HepG2 (cell line): ENCODE measurements around the gene FAM171A2. TPM values are rescaled to one million over a fixed set of nuclear protein-coding genes. Genes with fewer than 3 reads are reported as not detected.
A peak's percentile ranks its signal among the peaks of the same experiment; 100 is the strongest.

Experiments used
- AGO2 ChIP-seq: fragments of 200-400 bp; formaldehyde crosslinking; optimal IDR thresholded peaks from 2 replicates; pipeline ENCODE3; 2017; ENCODE audit warnings: mild to moderate bottlenecking, low read depth, low read length, moderate library complexity
- CENPT ChIP-seq: sonication (generic); formaldehyde crosslinking; IDR thresholded peaks from 2 replicates; pipeline ENCODE4 v1.8.0; 2022; ENCODE audit warnings: low read depth, mild to moderate bottlenecking, moderate library complexity, missing genetic modification reagents
- FOSL2 ChIP-seq: sonication (generic); formaldehyde crosslinking; IDR thresholded peaks from 2 replicates; pipeline ENCODE4 v1.4.0; 2020; ENCODE audit warnings: missing genetic modification reagents
- FUBP1 ChIP-seq: sonication (generic); formaldehyde crosslinking; IDR thresholded peaks from 2 replicates; pipeline ENCODE4 v1.5.1; 2020; ENCODE audit warnings: missing genetic modification reagents, mild to moderate bottlenecking, borderline replicate concordance
- HNF1B ChIP-seq: sonication (generic); formaldehyde crosslinking; IDR thresholded peaks from 2 replicates; pipeline ENCODE4 v1.5.1; 2020; ENCODE audit warnings: mild to moderate bottlenecking, moderate library complexity, missing genetic modification reagents
- KLF12 ChIP-seq: sonication (generic); formaldehyde crosslinking; IDR thresholded peaks from 2 replicates; pipeline ENCODE4 v1.4.0; 2020; ENCODE audit warnings: missing genetic modification reagents, borderline replicate concordance
- KMT2A ChIP-seq: sonication (generic); formaldehyde crosslinking; IDR thresholded peaks from 2 replicates; pipeline ENCODE4 v1.4.0; 2020; ENCODE audit warnings: missing genetic modification reagents
- NR0B2 ChIP-seq: sonication (generic); formaldehyde crosslinking; IDR thresholded peaks from 2 replicates; pipeline ENCODE4 v1.4.0; 2020; ENCODE audit warnings: mild to moderate bottlenecking, missing genetic modification reagents
- PCBP2 ChIP-seq: fragments of 200-400 bp; formaldehyde crosslinking; optimal IDR thresholded peaks from 2 replicates; pipeline ENCODE3; 2018; ENCODE audit warnings: low read length, low read depth; ENCODE audit not compliant: poor library complexity, severe bottlenecking
- SAFB2 ChIP-seq: sonication (generic); formaldehyde crosslinking; IDR thresholded peaks from 2 replicates; pipeline ENCODE4 v1.5.1; 2020; ENCODE audit warnings: missing genetic modification reagents, low read depth, mild to moderate bottlenecking, borderline replicate concordance
- SOX13 ChIP-seq, 3 experiments: fragments of 450-650 bp in 1 of 3; sonication (generic) in 1 of 3; formaldehyde crosslinking in 1 of 3; IDR thresholded peaks in 2 of 3; conservative IDR thresholded peaks in 1 of 3; 2 replicates each; pipeline versions ENCODE4 v1.5.0 to v1.6.1; 2016 to 2020; ENCODE audit warnings: antibody characterized with exemption in 1 of 3, mild to moderate bottlenecking in 1 of 3, missing compliant biosample characterization in 1 of 3, missing genetic modification reagents in 1 of 3, moderate library complexity in 1 of 3
- YEATS2 ChIP-seq: sonication (generic); formaldehyde crosslinking; IDR thresholded peaks from 2 replicates; pipeline ENCODE4 v1.4.0; 2020; ENCODE audit warnings: missing genetic modification reagents, borderline replicate concordance
- ZNF296 ChIP-seq: sonication (generic); formaldehyde crosslinking; conservative IDR thresholded peaks from 2 replicates; pipeline ENCODE4 v1.5.0; 2020; ENCODE audit warnings: mild to moderate bottlenecking, missing genetic modification reagents
- ZNF318 ChIP-seq: sonication (generic); formaldehyde crosslinking; IDR thresholded peaks from 2 replicates; pipeline ENCODE4 v1.4.0; 2020; ENCODE audit warnings: mild to moderate bottlenecking, missing genetic modification reagents
- ZNF430 ChIP-seq: sonication (generic); formaldehyde crosslinking; IDR thresholded peaks from 2 replicates; pipeline ENCODE4 v1.9.0; 2021; ENCODE audit warnings: mild to moderate bottlenecking, missing genetic modification reagents
- ZSCAN31 ChIP-seq: sonication (generic); formaldehyde crosslinking; IDR thresholded peaks from 2 replicates; pipeline ENCODE4 v1.5.0; 2020; ENCODE audit warnings: low read depth, mild to moderate bottlenecking, missing genetic modification reagents
- polyA plus RNA-seq, 8 experiments: library from polyadenylated mRNA; depleted of rRNA in 3 of 8; stranded (reverse) in 7 of 8; unstranded in 1 of 8; fragments of >200 nt; fragmentation: Illumina TruSeq in 4 of 8; extraction: Trizol in 4 of 8; gene quantifications; 2 replicates each; pipeline versions ENCODE4 v1.2.1 to v1.2.3, GENCODE V29; 2011 to 2016; ENCODE audit warnings: low read depth in 4 of 8, missing spikeins in 1 of 8, mixed read lengths in 1 of 8; ENCODE audit not compliant: insufficient read depth in 1 of 8
- total RNA-seq, 5 experiments: library from RNA; depleted of rRNA; stranded (reverse); fragments of >200 nt; fragmentation: Illumina TruSeq; extraction: Trizol; gene quantifications; 2 replicates each; pipeline ENCODE4 v1.2.3, GENCODE V29; 2016; ENCODE audit warnings: low read depth in 1 of 5

Gene FAM171A2
- total and polyA plus RNA-seq, 2 of the 13 experiments (the other 11 are each of a cell fraction or from before 2014, with no cell fraction given) = 1.8 to 3.6 TPM

- TF ChIP-seq FUBP1 (CRISPR knock-in tag) = no peak
- no peak for TF ChIP-seq PCBP2
- 0 out of 2 replicates have a peak, but pooled peaks have one; percentile 67 for TF ChIP-seq CENPT (CRISPR knock-in tag)
- peak; percentile 57 for TF ChIP-seq FOSL2 (CRISPR knock-in tag)
- no peak for TF ChIP-seq ZNF430 (CRISPR knock-in tag)
- no peak for TF ChIP-seq AGO2
- TF ChIP-seq SOX13 (IDR thresholded peaks at IDR 0.05) = no peak
- TF ChIP-seq SOX13 (CRISPR knock-in tag; conservative IDR thresholded peaks at IDR 0.05 in 1 of 2, IDR thresholded peaks at IDR 0.05 in 1 of 2) = peak in 1 of 2 experiments; percentile 49; a peak in 2 of 4 replicates
- no peak; the same call in 1 of the 2 replicates for TF ChIP-seq ZSCAN31 (CRISPR knock-in tag)
- TF ChIP-seq KMT2A (CRISPR knock-in tag) = peak; percentile 68
- TF ChIP-seq KLF12 (CRISPR knock-in tag) = peak; percentile 2; the same call in 1 of the 2 replicates
- peak; percentile 94 for TF ChIP-seq YEATS2 (CRISPR knock-in tag)
- TF ChIP-seq NR0B2 = no peak
- TF ChIP-seq SAFB2 (CRISPR knock-in tag) = peak; percentile 78; the same call in 1 of the 2 replicates
- no peak for TF ChIP-seq ZNF296 (CRISPR knock-in tag)
- peak; percentile 66; the same call in 1 of the 2 replicates for TF ChIP-seq HNF1B
- TF ChIP-seq ZNF318 (CRISPR knock-in tag) = no peak; the same call in 1 of the 2 replicates
These were observed 18.7 kb downstream of the FAM171A2 start, which contains the start of gene GRN (continued) for GRCh38 chr17:44344939-44345453.
